ENCODE data around the gene ABLIM2. TPM values are rescaled to one million over a fixed set of nuclear protein-coding genes. Genes with fewer than 3 reads are reported as not detected.

ABLIM2 gene
- total RNA-seq, 4 donors from 2014 or later: 4.2 to 28.5 (median 8.7) TPM

DNA sequence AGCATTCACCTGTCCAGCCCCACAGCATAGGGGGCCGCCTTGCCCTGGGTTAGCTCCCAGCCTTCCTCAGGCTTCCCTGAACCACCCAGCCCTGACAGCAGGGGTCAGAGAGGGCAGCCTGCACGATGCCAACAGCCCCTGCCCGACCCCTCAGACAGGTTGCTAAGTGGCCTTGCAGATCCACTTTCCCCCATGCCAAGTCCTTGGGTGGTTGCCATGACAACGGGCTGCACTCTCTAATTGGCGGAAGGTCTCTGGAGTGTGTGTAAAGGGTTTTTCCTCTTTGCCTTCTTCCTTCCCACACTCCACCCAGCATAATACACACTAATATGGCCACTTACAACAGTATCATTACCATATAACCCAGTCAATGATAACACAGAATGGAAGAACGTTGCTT is 119.3 kb downstream of the ABLIM2 start:
- Histone ChIP-seq H3K4me3 (no peak overlapping the region), H3K27me3 (no peaks in the 10 kb centered on the region), H3K27ac (replicated peaks in 1 of 4) (no peak overlapping the region), H3K36me3 (peaks cover 0 to 25% (median 0%) of the 10 kb centered on the region in 4 donors), H3K4me1 (no peaks in the 10 kb centered on the region), H3K9me3 (no peaks in the 10 kb centered on the region)
- TF ChIP-seq EP300 (IDR thresholded peaks at IDR 0.05): no peak
- TF ChIP-seq, protein P1, sequence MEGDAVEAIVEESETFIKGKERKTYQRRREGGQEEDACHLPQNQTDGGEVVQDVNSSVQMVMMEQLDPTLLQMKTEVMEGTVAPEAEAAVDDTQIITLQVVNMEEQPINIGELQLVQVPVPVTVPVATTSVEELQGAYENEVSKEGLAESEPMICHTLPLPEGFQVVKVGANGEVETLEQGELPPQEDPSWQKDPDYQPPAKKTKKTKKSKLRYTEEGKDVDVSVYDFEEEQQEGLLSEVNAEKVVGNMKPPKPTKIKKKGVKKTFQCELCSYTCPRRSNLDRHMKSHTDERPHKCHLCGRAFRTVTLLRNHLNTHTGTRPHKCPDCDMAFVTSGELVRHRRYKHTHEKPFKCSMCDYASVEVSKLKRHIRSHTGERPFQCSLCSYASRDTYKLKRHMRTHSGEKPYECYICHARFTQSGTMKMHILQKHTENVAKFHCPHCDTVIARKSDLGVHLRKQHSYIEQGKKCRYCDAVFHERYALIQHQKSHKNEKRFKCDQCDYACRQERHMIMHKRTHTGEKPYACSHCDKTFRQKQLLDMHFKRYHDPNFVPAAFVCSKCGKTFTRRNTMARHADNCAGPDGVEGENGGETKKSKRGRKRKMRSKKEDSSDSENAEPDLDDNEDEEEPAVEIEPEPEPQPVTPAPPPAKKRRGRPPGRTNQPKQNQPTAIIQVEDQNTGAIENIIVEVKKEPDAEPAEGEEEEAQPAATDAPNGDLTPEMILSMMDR (IDR thresholded peaks at IDR 0.05): no peak
- TF ChIP-seq POLR2AphosphoS5 (IDR thresholded peaks at IDR 0.05): no peak
- no peak for TF ChIP-seq POLR2A (IDR thresholded peaks at IDR 0.05; ENCODE audit: low read depth)
- no peak for DNase-seq (ENCODE audit: extremely low spot score)
- intact Hi-C loops (cut with DNase I): no loop called here
- 67% methylated on average over 5 of the region's 6 CpGs for WGBS

DNA sequence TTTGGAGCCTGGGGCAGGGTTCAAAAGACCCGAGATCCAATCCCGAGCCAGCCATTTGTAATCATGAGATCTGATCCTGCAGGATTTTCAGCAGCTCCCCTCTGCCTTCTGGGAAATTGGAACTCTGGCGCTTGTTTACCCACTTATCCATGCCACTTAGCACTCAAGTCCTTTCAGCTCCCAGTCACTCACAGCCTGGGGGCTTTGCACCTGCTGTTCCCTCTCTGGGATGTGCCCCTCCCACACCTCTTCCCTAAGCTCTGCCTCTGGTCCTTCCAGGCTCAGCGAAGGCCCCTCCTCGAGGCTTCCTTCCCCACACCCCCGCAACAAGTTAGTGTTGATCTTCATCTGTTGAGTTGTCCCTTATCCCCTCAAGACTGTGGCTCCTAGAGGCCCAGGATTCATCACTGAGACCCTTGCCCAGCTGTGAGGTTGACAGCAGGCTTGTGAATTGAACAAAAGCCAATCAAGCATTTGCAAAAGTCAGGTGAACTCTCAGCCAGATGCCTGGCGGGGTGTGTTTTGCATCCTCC is 119.8 kb downstream of the ABLIM2 start:
- DNase-seq (ENCODE audit: extremely low spot score): no peak
- 82% methylated on average over 7 of the region's 7 CpGs for WGBS
- Histone ChIP-seq H3K4me3 (no peak overlapping the region), H3K27ac (replicated peaks in 1 of 4) (no peak overlapping the region), H3K27me3 (no peaks in the 10 kb centered on the region), H3K36me3 (peaks cover 0 to 23% (median 2%) of the 10 kb centered on the region in 4 donors), H3K4me1 (no peaks in the 10 kb centered on the region), H3K9me3 (no peaks in the 10 kb centered on the region)
- TF ChIP-seq, protein P1 (IDR thresholded peaks at IDR 0.05): no peak
- TF ChIP-seq POLR2AphosphoS5 (IDR thresholded peaks at IDR 0.05): no peak
- TF ChIP-seq POLR2A (IDR thresholded peaks at IDR 0.05; ENCODE audit: low read depth): no peak
- TF ChIP-seq EP300 (IDR thresholded peaks at IDR 0.05): no peak
- intact Hi-C loops (cut with DNase I): no loop called here

DNA sequence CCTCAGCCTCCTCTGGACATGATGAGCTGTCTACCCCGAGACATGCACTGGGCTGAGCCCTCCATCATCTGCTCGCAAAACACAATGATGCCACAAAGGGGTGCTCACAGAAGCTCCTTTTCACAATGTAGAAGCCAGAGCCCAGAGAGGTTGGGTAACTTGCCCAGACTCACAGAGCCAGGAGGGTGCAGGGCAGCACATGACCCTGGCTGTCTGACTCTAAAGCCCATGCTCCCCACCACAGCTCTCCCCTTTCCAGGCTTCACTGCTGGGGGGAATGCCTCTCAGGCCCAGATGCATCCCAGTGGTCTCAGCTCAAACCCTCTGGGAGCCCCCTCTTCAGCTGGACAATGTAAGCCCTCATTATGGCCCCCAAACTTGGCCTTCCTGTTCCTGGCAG is 120.5 kb downstream of the ABLIM2 start:
- no peaks in the 10 kb centered on the region for H3K4me1 ChIP-seq
- peaks cover 0 to 20% (median 4%) of the 10 kb centered on the region in 4 donors for H3K36me3 ChIP-seq
- H3K27me3 ChIP-seq: no peaks in the 10 kb centered on the region
- intact Hi-C loops (cut with DNase I): no loop called here
- no peaks in the 10 kb centered on the region for H3K9me3 ChIP-seq
- TF ChIP-seq, protein P1 (IDR thresholded peaks at IDR 0.05): no peak
- TF ChIP-seq POLR2A (IDR thresholded peaks at IDR 0.05; ENCODE audit: low read depth) (no peak), POLR2AphosphoS5 (IDR thresholded peaks at IDR 0.05) (no peak), EP300 (IDR thresholded peaks at IDR 0.05) (no peak)
- no peak overlapping the region for H3K4me3 ChIP-seq
- no peak overlapping the region for H3K27ac ChIP-seq (replicated peaks in 1 of 4)
- no CpG with 5 or more reads among the region's 2 CpGs for WGBS
- DNase-seq (ENCODE audit: extremely low spot score): no peak

DNA sequence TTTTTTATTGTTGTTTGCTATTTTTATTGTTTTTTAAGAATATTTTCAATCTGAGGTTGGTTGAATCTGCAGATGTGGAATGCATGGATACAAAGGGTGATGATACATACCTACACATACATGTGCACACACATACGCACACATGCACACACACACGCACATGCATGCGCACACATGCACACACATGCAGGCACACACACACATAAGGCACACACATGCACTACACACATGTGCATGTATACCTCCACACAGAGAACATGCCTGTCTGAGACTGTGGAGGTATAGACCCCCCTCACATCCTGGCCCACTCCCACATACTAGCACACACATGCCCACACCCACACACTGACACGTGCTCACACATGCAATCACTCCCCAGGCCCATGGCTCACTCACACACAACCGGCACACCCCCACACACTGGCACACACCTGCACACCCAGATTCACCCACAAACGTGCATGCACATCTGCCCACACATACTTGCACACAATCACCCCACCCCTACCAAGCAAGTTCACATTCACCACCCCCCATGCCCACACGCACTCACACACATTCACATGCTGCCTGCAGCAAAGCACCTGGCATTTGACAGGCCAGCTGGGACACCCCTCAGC is 121.4 kb downstream of the ABLIM2 start:
- WGBS: 91% methylated on average over 7 of the region's 7 CpGs
- H3K27ac ChIP-seq (replicated peaks in 1 of 4): no peak overlapping the region
- DNase-seq (ENCODE audit: extremely low spot score): no peak
- H3K36me3 ChIP-seq: peaks cover 0 to 20% (median 6%) of the 10 kb centered on the region in 4 donors
- H3K4me1 ChIP-seq: no peaks in the 10 kb centered on the region
- intact Hi-C loops (cut with DNase I): no loop called here
- H3K9me3 ChIP-seq: no peaks in the 10 kb centered on the region
- TF ChIP-seq, protein P1 (IDR thresholded peaks at IDR 0.05): no peak
- TF ChIP-seq POLR2AphosphoS5 (IDR thresholded peaks at IDR 0.05): no peak
- TF ChIP-seq EP300 (IDR thresholded peaks at IDR 0.05): no peak
- TF ChIP-seq POLR2A (IDR thresholded peaks at IDR 0.05; ENCODE audit: low read depth): no peak
- H3K4me3 ChIP-seq: no peak overlapping the region
- no peaks in the 10 kb centered on the region for H3K27me3 ChIP-seq
